ENCODE results near the gene CLASP2.

DNA sequence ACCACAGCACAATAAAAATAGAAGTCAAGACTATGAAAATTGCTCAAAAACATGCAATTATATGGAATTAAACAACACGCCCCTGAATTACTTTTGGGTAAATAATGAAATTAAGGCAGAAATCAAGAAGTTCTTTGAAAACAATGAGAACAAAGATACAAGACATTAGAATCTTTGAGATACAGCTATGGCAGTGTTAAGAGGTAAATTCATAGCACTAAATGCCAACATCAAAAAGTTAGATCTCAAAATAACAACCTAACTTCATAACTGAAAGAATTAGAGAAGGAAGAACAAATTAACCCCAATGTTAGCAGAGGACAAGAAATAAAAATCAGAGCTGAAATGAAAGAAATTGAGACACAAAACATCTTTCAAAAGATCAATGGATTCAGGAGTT is 191.3 kb downstream of the CLASP2 start:
- TF ChIP-seq, protein P1, sequence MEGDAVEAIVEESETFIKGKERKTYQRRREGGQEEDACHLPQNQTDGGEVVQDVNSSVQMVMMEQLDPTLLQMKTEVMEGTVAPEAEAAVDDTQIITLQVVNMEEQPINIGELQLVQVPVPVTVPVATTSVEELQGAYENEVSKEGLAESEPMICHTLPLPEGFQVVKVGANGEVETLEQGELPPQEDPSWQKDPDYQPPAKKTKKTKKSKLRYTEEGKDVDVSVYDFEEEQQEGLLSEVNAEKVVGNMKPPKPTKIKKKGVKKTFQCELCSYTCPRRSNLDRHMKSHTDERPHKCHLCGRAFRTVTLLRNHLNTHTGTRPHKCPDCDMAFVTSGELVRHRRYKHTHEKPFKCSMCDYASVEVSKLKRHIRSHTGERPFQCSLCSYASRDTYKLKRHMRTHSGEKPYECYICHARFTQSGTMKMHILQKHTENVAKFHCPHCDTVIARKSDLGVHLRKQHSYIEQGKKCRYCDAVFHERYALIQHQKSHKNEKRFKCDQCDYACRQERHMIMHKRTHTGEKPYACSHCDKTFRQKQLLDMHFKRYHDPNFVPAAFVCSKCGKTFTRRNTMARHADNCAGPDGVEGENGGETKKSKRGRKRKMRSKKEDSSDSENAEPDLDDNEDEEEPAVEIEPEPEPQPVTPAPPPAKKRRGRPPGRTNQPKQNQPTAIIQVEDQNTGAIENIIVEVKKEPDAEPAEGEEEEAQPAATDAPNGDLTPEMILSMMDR (conservative IDR thresholded peaks at IDR 0.05; ENCODE audit: low read depth, low read length) = no peak
- TF ChIP-seq USF2 (IDR thresholded peaks at IDR 0.05; ENCODE audit: low read depth, low read length) = no peak
- no peak for TF ChIP-seq POLR2A (IDR thresholded peaks at IDR 0.05; ENCODE audit: low read depth, low read length)
- no peak for TF ChIP-seq RAD21 (IDR thresholded peaks at IDR 0.05; ENCODE audit: low read length)
- TF ChIP-seq MXI1 (IDR thresholded peaks at IDR 0.05; ENCODE audit: borderline replicate concordance, low read depth, low read length) = no peak
- no peak for TF ChIP-seq FOS (IDR thresholded peaks at IDR 0.05; ENCODE audit: low read depth, low read length)
- TF ChIP-seq SMC3 (IDR thresholded peaks at IDR 0.05; ENCODE audit: low read depth, low read length) = no peak
- TF ChIP-seq MAFK (IDR thresholded peaks at IDR 0.05; ENCODE audit: low read depth, low read length) = no peak
- TF ChIP-seq, protein P2, sequence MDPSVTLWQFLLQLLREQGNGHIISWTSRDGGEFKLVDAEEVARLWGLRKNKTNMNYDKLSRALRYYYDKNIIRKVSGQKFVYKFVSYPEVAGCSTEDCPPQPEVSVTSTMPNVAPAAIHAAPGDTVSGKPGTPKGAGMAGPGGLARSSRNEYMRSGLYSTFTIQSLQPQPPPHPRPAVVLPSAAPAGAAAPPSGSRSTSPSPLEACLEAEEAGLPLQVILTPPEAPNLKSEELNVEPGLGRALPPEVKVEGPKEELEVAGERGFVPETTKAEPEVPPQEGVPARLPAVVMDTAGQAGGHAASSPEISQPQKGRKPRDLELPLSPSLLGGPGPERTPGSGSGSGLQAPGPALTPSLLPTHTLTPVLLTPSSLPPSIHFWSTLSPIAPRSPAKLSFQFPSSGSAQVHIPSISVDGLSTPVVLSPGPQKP (IDR thresholded peaks at IDR 0.05; ENCODE audit: borderline replicate concordance, low read depth, low read length) = no peak
- TF ChIP-seq NFE2L2 (IDR thresholded peaks at IDR 0.05; ENCODE audit: low read depth, low read length) = no peak
- TF ChIP-seq MAZ (IDR thresholded peaks at IDR 0.05; ENCODE audit: borderline replicate concordance, low read depth, low read length) = no peak
- TF ChIP-seq CEBPB (IDR thresholded peaks at IDR 0.05; ENCODE audit: low read depth, low read length) = no peak
- TF ChIP-seq BHLHE40 (IDR thresholded peaks at IDR 0.05; ENCODE audit: low read depth, low read length) = no peak
- TF ChIP-seq RCOR1 (IDR thresholded peaks at IDR 0.05; ENCODE audit: insufficient replicate concordance, low read length) = no peak

Measured in IMR-90 (cell line).